HG02885 (cell line): ENCODE measurements around the gene COL8A1.

Experiments
- ATAC-seq: cut with Tn5 transposase; IDR thresholded peaks from one replicate; pipeline ENCODE4 v1.9.1; 2021; ENCODE audit warnings: mild to moderate bottlenecking; ENCODE audit not compliant: unreplicated experiment, poor library complexity

The COL8A1 gene

DNA sequence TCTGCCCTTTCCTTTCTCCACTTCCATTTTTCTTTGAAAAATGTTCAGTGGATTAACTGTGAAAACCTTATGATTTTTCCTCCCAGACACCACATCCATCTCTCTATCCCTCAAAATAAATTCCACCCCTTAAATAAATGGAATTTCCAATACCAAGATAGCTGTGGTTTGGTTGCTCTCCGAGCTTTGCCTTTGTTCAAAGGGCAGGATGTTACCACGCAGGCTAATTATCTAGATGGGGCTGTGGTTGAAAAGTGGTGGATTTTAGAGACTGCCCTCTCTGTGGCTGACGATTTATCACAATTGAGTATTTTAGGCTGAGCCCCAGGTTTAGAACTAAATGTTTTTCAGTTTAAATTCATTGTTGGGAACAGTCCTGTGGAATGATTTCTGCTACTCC, 142.4 kb downstream of the COL8A1 start:
- ATAC-seq = no peak

DNA sequence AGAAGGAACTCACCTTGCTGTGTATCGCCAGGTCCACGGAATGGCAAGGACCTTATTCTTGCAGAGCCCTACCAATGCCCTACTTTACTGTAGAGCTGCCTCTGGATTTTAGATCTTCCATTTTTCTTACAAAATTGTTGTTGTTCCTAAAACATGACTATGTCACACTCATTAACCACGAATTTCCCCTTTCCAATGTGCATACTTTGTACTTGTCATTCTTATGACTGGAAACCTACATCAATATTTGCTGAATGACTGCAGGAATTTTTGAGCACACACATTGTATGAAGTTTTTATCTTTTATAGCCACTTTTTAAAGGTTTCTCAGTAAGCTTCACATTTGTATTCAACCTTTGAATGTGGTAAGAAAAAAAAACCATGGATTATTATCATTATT, 143.4 kb downstream of the COL8A1 start:
- ATAC-seq = no peak

- ATAC-seq = no peak
Measured at GRCh38 chr3:99783011-99783573, 144.7 kb downstream of the COL8A1 start.

DNA sequence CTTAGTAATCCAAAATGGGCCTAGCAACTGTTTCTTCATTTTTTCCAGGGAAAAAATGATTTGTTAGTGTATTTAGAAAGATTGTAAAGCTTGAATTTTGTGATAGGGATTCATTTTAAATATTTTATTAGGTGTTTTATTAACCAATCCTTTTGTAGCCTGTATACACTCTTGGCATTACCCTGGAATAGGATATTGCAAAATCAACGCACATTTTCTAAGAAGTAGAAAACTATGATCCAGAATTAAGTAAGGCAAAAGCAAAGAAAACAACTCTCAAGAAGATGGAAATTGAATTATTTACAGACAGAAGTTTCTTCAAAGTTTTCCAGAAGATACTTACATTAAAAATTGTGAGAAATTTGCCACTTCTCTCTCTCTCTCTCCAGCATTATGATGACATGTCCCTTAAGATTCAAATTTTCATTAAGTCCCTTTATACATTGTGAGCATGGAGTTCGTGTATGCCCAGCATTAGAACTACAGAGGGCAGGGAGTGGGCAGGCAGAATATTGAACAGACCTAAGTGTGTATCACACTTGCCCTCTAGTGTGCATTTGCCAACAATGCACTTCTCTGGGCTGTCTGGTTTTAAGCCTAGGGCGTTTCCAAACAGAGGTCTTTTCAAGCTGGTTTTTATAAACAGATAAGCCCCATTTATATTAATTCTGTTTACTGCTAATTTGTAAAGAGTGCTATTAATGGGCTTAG, 150.8 kb downstream of the COL8A1 start:
- ATAC-seq = peak; percentile 98

GRCh38 chr3:99794485-99794884, 156.1 kb downstream of the COL8A1 start:
- ATAC-seq = no peak

GRCh38 chr3:99795573-99795972, 157.2 kb downstream of the COL8A1 start:
- ATAC-seq = no peak

- no peak for ATAC-seq
Measured at GRCh38 chr3:99799422-99799821, 161.0 kb downstream of the COL8A1 start.

GRCh38 chr3:99803297-99803696, 164.9 kb downstream of the COL8A1 start:
- no peak for ATAC-seq

DNA sequence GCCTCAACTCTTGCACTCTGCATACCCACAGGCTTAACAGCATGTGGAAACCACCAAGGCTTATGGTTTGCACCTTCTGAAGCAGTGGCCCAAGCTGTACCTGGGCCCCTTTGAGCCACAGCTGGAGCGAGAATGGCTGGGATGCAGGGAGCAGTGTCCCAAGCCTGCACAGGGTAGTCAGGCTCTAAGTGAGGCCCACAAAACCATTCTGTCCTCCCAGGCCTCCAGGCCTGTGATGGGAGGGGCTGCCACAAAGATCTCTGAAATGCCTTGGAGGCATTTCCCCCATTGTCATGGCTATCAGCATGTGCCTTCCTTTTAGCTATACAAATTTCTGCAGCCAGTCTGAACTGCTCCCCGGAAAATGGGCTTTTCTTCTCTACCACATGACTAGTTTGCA, 166.8 kb downstream of the COL8A1 start:
- no peak for ATAC-seq

DNA sequence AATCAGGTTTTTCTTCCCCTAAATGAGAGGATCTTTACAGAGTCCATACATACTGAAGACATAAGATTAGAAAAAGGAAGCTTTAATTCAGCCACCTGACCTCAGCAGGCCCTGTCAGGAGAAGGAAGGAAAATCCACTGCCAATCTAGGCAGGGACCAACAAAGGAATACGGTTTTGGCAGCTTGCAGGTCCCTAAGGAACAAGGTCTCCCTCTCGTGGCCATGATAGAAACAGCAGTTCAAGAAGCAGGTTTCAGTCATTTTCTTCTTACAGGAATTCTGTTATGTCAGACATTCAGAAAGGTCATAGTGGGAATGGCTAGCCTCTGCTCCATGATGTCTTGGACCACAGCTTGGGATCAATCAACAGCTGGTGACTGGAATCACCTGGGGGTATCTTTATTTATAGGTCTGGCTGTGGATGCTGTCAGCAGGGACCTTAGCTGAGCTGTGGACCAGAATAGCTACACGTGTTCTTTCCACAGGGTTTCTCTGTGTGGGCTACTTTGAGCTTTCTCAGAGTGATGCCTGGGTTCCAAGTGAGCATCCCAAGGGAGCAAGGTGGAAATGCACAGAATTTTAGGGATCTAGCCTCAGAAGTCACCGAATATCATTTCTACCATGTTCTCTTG, 169.9 kb downstream of the COL8A1 start:
- peak; percentile 77 for ATAC-seq

DNA sequence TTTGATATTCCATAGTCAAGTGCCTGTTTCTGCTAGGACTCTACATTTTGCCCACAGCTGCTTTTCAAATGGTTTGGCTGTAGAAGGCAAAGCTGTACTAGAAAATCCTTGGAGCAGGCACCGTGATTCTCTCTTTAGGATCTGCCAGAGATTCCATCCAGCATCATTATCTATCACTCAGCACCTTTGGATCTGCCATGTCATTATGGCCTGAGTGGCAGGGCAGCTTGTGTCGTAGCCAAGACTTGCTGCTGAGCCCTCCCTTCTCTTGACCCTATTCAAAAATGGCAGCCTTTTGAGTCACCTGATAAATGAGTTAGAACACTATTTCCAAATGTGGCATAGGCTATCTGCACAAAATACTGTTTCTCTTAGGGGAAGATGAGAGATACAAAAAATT, 171.2 kb downstream of the COL8A1 start:
- no peak for ATAC-seq

DNA sequence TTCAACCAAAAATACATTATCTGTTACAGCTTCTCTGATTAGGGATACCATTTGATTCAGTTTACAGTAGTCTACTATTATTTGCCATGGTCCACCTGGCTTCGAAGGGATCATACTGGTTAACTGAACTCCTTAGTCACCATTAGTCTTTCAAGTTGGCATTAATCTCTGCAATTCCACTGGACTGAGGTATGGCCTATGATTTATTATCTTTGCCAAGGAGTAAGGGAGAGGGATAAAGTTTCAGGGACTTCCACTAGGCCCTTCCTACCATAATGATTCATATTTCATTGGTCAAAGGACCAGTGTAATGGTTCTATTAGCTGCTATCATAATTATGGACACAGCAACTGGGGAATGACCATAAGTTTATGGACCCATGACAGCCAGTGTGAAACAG, 172.0 kb downstream of the COL8A1 start:
- no peak for ATAC-seq

DNA sequence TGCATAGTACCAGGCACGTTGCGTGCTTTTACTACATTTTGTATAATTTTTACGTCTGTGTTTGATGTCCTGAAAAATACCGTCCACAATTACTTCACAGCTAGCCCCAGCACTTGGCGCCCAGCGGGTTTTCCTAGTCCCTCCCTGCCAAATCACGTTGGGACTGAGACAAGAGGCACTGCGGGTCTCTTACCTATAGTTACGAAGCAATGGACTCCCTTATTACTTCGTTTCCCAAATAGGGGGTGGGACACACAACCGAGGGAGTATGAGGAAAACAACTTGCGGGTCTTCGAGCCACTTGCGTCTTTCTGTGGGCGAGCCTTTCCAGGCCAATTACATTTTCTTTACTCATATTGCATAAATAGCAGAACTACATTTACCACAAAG, 178.6 kb downstream of the COL8A1 start:
- ATAC-seq = no peak

- peak; percentile 97 for ATAC-seq
Measured at GRCh38 chr3:99817437-99818240, 179.2 kb downstream of the COL8A1 start, which contains the start of gene CMSS1. CMSS1 (plus strand) TSS chr3:99817862.

DNA sequence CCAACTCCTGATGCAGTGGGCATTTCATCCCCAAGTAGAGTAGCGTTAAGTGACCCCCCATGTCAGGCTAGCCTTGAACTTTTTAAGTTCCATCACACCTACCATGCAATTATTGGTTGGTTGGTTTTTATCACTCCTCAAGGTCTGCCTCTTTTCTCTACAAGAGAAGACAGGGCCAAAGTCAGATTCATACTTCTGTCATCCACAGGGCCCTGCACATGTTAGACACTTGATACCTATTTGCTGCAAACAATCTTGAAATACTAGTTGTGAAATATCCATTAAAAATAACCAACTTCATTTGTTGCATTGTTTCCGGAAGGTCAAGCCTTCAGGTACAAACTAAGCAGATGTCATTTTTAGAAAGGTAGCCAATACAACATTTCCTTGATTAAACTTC, 180.4 kb downstream of the COL8A1 start:
- no peak for ATAC-seq

DNA sequence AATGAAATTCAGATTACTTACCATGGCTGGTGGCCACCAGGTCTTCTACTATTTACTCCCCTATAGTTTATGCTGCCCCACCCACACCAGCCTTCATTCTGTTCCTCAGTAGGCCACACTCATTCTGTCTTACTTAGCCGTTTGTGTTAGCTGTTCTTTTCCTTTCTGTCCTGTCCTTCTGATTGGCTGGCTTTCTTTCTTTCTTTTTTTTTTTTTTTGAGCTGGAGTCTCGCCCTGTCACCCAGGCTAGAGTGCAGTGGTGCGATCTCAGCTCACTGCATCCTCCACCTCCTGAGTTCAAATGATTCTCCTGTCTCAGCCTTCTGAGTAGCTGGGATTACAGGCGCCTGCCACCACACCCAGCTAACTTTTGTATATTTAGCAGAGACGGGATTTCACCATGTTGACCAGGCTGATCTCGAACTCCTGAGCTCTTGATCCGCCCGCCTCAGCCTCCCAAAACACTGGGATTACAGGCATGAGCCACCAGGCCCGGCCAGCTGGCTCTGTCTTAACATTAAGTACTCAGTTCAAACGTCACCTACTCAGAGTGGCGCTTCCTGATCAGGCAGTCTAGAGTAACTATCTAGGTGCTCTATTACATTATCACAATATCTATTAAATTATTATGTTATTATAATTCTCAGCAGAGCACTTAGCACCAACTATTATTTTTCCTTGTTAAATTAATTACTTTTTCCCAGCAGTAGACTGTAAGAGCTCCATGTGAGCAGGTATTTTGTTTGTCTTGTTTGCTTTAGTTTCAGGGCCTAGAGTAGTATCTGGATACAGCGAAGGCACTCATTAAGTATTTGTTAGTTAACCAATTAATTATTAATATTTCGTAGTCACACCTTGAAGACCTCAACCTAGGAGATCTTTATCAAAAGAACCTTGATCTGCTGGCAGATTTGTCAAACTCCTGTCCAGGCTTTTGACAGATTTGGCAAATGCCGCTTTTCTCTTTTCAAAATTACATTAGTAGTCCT, 185.6 kb downstream of the COL8A1 start:
- no peak for ATAC-seq

- no peak for ATAC-seq
Measured at GRCh38 chr3:99825004-99825640, 186.7 kb downstream of the COL8A1 start.

- ATAC-seq = no peak
Measured at GRCh38 chr3:99829844-99830243, 191.4 kb downstream of the COL8A1 start.

DNA sequence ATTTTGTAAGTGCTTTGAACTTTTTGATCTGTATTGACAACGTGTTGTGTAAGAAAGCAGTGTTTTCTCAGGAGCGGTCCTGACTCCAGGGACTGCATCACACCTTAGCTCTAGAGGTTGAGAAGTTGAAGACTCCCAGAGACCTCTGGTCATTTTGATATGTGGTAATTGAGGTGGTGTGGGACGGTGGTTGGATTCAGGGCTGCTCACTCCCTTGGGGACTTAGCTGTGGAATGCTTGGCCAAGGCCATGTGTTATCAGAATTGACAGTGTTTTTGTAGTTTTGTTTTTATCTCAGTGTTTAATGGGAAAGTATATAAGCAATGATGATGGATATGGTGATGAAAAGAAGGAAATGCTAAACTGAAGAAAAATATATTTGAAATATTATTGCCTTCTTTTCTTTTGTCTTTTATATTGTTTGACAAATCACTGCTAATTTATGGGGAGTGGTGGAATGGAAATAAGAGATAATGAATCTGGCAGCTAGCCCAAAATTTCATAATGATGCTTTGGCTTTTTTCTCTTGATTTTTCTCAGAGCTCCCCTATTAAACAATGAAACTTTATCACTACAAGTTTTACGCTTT, 195.3 kb downstream of the COL8A1 start:
- no peak for ATAC-seq
